CD14-positive monocyte (primary cell): ENCODE measurements around the gene WT1. TPM values are rescaled to one million over a fixed set of nuclear protein-coding genes. Genes with fewer than 3 reads are reported as not detected.

ENCODE experiments used
- DNase-seq, 3 donors: peaks; one replicate each; pipeline ENCODE4 v3.0.0-alpha.2; 2011 to 2022
- H2AFZ ChIP-seq: 2 replicates; pipeline ENCODE4 v1.6.0; 2012; ENCODE audit warnings: mild to moderate bottlenecking, low read depth, low read length, inconsistent platforms; ENCODE audit not compliant: insufficient read depth, poor library complexity, severe bottlenecking
- H3K27ac ChIP-seq, 2 donors: 1 replicate in 1 of 2; 2 replicates in 1 of 2; pipeline ENCODE4 v1.5.1; 2012 to 2013; ENCODE audit warnings: low read length in 2 of 2, control low read depth in 1 of 2, inconsistent platforms in 1 of 2, low read depth in 1 of 2, mild to moderate bottlenecking in 1 of 2
- H3K27me3 ChIP-seq, 2 donors: one replicate each; pipeline versions ENCODE4 v1.6.0 to v1.6.1; 2011 to 2013; ENCODE audit warnings: low read length in 2 of 2; ENCODE audit not compliant: control insufficient read depth in 2 of 2, insufficient read depth in 2 of 2
- H3K36me3 ChIP-seq, 2 donors: replicated peaks in 1 of 2; 1 replicate in 1 of 2; 2 replicates in 1 of 2; pipeline versions ENCODE4 v1.5.1 to v1.6.1; 2012 to 2013; ENCODE audit warnings: low read length in 2 of 2, control low read depth in 1 of 2, inconsistent platforms in 1 of 2, mild to moderate bottlenecking in 1 of 2; ENCODE audit not compliant: insufficient read depth in 2 of 2, control insufficient read depth in 1 of 2
- H3K4me1 ChIP-seq, 2 donors: 1 replicate in 1 of 2; 2 replicates in 1 of 2; pipeline versions ENCODE4 v1.5.1 to v1.6.1; 2012 to 2013; ENCODE audit warnings: low read length in 2 of 2, control low read depth in 1 of 2, inconsistent platforms in 1 of 2, mild to moderate bottlenecking in 1 of 2, moderate library complexity in 1 of 2; ENCODE audit not compliant: insufficient read depth in 2 of 2, control insufficient read depth in 1 of 2
- H3K4me2 ChIP-seq: replicated peaks from 2 replicates; pipeline ENCODE3; 2012; ENCODE audit warnings: low read length, moderate library complexity, mild to moderate bottlenecking; ENCODE audit not compliant: poor library complexity, severe bottlenecking; ENCODE audit errors: extremely low read depth
- H3K4me3 ChIP-seq, 3 experiments: fragments of 200-600 bp in 1 of 3; sonication (generic) in 1 of 3; replicated peaks in 1 of 3; 1 replicate in 2 of 3; 2 replicates in 1 of 3; pipeline ENCODE4 v1.5.1; 2011 to 2013; ENCODE audit warnings: low read length in 3 of 3, mild to moderate bottlenecking in 3 of 3, control low read depth in 2 of 3, low read depth in 2 of 3, inconsistent platforms in 1 of 3, moderate library complexity in 1 of 3
- H3K79me2 ChIP-seq: 2 replicates; pipeline ENCODE4 v1.6.0; 2012; ENCODE audit warnings: mild to moderate bottlenecking, control low read depth, inconsistent platforms, low read length, moderate library complexity; ENCODE audit not compliant: insufficient read depth
- H3K9ac ChIP-seq: 2 replicates; pipeline ENCODE4 v1.6.0; 2017; ENCODE audit warnings: low read length, mild to moderate bottlenecking; ENCODE audit not compliant: insufficient read depth, poor library complexity, severe bottlenecking
- H3K9me3 ChIP-seq, 2 donors: replicated peaks in 1 of 2; 1 replicate in 1 of 2; 2 replicates in 1 of 2; pipeline versions ENCODE4 v1.5.1 to v1.6.1; 2012 to 2013; ENCODE audit warnings: low read length in 2 of 2, control low read depth in 1 of 2; ENCODE audit not compliant: control insufficient read depth in 1 of 2, insufficient read depth in 1 of 2
- H4K20me1 ChIP-seq: 2 replicates; pipeline ENCODE4 v1.6.0; 2012; ENCODE audit warnings: mild to moderate bottlenecking, low read length, control low read depth, moderate library complexity; ENCODE audit not compliant: insufficient read depth
- H3K27ac Mint-ChIP-seq, 7 donors: one replicate each; pipeline ENCODE4 v1.8.0; 2020; ENCODE audit warnings: mild to moderate bottlenecking in 7 of 7, mixed read lengths in 7 of 7, moderate library complexity in 6 of 7, inconsistent platforms in 2 of 7
- H3K27me3 Mint-ChIP-seq, 3 donors: one replicate each; pipeline ENCODE4 v1.8.0; 2021 to 2022; ENCODE audit warnings: low read depth in 3 of 3, mild to moderate bottlenecking in 3 of 3, mixed read lengths in 3 of 3, moderate library complexity in 3 of 3, inconsistent platforms in 1 of 3
- H3K36me3 Mint-ChIP-seq, 2 donors: one replicate each; pipeline ENCODE4 v1.8.0; 2020; ENCODE audit warnings: mixed read lengths in 2 of 2, inconsistent platforms in 1 of 2, mild to moderate bottlenecking in 1 of 2
- H3K4me1 Mint-ChIP-seq: one replicate; pipeline ENCODE4 v1.8.0; 2020; ENCODE audit warnings: mild to moderate bottlenecking, mixed read lengths
- H3K4me3 Mint-ChIP-seq, 2 donors: one replicate each; pipeline ENCODE4 v1.8.0; 2020; ENCODE audit warnings: mild to moderate bottlenecking in 2 of 2, mixed read lengths in 2 of 2, moderate library complexity in 1 of 2
- H3K9me3 Mint-ChIP-seq, 7 donors: one replicate each; pipeline ENCODE4 v1.8.0; 2020 to 2022; ENCODE audit warnings: mixed read lengths in 7 of 7, mild to moderate bottlenecking in 6 of 7, moderate library complexity in 6 of 7, inconsistent platforms in 2 of 7
- WGBS: methylation state at CpG from one replicate; pipeline ENCODE4 v1.1.5; 2013; ENCODE audit warnings: missing lambda C conversion rate; ENCODE audit not compliant: insufficient coverage; 5-methylcytosine and 5-hydroxymethylcytosine counted together
- intact Hi-C, 2 donors: fragments of 100-400 bp; cut with micrococcal nuclease; formaldehyde crosslinking; loops; one replicate each; pipeline versions ENCODE4 v1.15.0 to v1.15.1; 2023
- polyA plus RNA-seq, 3 donors: library from polyadenylated mRNA; depleted of rRNA in 1 of 3; unstranded in 2 of 3; stranded (reverse) in 1 of 3; fragments of 300-500 nt in 2 of 3; fragments of >200 nt in 1 of 3; fragmentation: Illumina TruSeq in 2 of 3; gene quantifications; 1 replicate in 2 of 3; 2 replicates in 1 of 3; pipeline ENCODE4 v1.2.3, GENCODE V29; 2012 to 2021
- TF ChIP-seq, protein P1 (sequence below): fragments of 200-600 bp; IDR thresholded peaks from one replicate; pipeline ENCODE4 v1.8.0; 2022; ENCODE audit warnings: antibody characterized with exemption, mild to moderate bottlenecking

WT1 gene
- polyA plus RNA-seq, 3 donors = not detected

DNA sequence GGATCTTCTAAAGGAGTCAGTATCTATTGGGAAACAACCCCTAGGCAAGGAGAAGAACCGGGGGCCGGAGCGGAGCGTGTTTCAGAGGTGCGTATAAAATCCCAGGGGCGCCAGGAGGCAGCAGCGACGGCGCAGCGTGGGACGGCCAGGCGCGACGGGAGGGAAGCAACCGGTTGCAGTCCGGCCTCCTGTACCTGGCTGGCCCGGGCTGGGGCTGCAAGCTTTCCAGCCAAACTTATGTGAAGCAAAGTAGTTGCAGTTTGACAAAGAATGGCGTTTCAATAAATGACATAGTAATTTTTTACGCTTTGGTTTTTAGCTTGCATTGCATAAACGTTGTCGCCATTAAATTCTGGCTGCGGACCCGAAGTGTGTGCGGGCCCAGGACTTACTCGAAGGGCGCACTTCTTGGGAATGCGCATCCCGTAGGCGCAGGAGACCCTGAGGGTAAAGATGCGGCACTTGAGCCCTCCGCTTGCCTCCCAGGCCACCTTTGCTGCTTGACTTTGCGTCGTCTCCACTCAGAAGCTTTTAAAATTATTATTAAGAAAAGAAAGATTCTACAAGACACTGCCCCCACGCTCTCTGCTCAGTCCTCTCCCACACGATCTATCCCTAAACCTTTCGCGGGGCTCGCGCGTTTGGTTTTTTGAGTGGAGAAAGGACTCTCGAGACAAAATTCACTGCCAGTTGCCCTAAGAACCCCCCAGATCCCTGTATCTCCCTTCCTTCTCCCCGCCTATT is 1.6 kb upstream of the WT1 start:
- Histone ChIP-seq H3K9me3 (peaks cover 0 to 62% of the 10 kb centered on the region in 2 donors), H3K9ac (no peak overlapping the region), H3K36me3 (no peaks in the 10 kb centered on the region), H3K27me3 (peaks cover 90 to 97% of the 10 kb centered on the region in 2 donors), H3K4me1 (peaks cover 34 to 50% of the 10 kb centered on the region in 2 donors), H3K27ac (no peak overlapping the region), H4K20me1 (no peaks in the 10 kb centered on the region), H3K79me2 (no peaks in the 10 kb centered on the region), H3K4me3 (peak overlapping the region in 1 of 3 experiments; percentile 54), H3K4me2 (peak overlapping the region; percentile 53), H2AFZ (no peak overlapping the region)
- Mint-ChIP-seq H3K9me3 (peaks cover 0 to 38% (median 10%) of the 10 kb centered on the region in 7 donors), H3K36me3 (peaks cover 0 to 7% of the 10 kb centered on the region in 2 donors), H3K27me3 (peaks cover 91 to 99% (median 95%) of the 10 kb centered on the region in 3 donors), H3K4me3 (peak overlapping the region in 1 of 2 donors; percentile 87), H3K27ac (no peak overlapping the region), H3K4me1 (peaks cover 58% of the 10 kb centered on the region)
- 8% methylated on average over 30 of the region's 42 CpGs for WGBS
- TF ChIP-seq, protein P1, sequence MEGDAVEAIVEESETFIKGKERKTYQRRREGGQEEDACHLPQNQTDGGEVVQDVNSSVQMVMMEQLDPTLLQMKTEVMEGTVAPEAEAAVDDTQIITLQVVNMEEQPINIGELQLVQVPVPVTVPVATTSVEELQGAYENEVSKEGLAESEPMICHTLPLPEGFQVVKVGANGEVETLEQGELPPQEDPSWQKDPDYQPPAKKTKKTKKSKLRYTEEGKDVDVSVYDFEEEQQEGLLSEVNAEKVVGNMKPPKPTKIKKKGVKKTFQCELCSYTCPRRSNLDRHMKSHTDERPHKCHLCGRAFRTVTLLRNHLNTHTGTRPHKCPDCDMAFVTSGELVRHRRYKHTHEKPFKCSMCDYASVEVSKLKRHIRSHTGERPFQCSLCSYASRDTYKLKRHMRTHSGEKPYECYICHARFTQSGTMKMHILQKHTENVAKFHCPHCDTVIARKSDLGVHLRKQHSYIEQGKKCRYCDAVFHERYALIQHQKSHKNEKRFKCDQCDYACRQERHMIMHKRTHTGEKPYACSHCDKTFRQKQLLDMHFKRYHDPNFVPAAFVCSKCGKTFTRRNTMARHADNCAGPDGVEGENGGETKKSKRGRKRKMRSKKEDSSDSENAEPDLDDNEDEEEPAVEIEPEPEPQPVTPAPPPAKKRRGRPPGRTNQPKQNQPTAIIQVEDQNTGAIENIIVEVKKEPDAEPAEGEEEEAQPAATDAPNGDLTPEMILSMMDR = no peak
- intact Hi-C loops = no loop called here
- DNase-seq = no peak

DNA sequence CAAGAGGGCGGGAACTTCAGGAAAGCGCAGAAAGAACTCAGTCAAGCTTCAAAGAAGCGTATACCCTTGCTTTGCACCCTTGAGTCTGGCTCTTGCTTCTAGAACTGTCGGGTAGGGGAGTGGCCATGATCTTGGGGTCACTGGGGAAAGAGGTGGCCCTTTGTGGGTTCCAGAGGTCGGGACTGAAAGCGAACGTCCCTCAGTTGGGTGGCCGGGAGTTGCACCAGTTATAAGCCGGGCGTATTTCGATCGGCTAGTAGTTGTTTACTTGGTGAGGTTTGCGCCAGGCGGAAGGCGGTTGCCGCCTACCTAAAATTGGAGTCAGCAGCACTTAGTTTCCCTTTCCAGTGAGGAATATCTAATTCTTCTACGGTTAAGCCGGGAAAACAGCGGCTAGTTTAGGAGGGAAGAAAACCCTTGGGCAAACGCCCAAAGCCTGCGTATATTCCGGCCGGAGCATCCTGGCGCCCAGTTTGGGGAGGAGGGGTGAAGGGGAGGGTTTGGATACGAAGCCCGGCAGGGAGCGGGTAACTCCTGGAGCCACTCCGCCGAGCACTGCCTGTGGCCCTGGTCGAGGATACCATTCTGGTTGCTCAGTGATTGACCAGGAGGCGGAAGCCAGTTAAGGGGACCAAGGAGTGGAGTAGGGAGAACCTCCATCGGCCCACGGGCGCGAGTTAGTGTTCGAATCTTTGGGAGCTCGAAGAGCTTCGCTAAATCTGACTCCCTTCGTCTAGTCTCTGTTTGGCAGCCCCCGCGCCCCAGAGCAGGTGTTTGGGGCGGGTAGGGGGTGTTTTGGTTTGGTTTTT is 807 bp upstream of the WT1 start:
- peak overlapping the region; percentile 52 to 87 for H3K4me3 Mint-ChIP-seq
- WGBS = 5% methylated on average over 39 of the region's 42 CpGs
- DNase-seq = no peak
- no peaks in the 10 kb centered on the region for H3K36me3 ChIP-seq
- no peak overlapping the region for H3K9ac ChIP-seq
- no peak overlapping the region for H2AFZ ChIP-seq
- no peaks in the 10 kb centered on the region for H4K20me1 ChIP-seq
- H3K27ac Mint-ChIP-seq = no peak overlapping the region
- peak overlapping the region in 1 of 3 experiments; percentile 54 for H3K4me3 ChIP-seq
- peak overlapping the region; percentile 53 for H3K4me2 ChIP-seq
- intact Hi-C loops = no loop called here
- H3K36me3 Mint-ChIP-seq = peaks cover 3 to 9% of the 10 kb centered on the region in 2 donors
- H3K4me1 Mint-ChIP-seq = peaks cover 58% of the 10 kb centered on the region
- peaks cover 90 to 99% (median 95%) of the 10 kb centered on the region in 3 donors for H3K27me3 Mint-ChIP-seq
- H3K79me2 ChIP-seq = no peaks in the 10 kb centered on the region
- H3K9me3 ChIP-seq = peaks cover 0 to 62% of the 10 kb centered on the region in 2 donors
- peaks cover 0 to 36% (median 12%) of the 10 kb centered on the region in 7 donors for H3K9me3 Mint-ChIP-seq
- TF ChIP-seq, protein P1 = no peak
- peaks cover 87 to 97% of the 10 kb centered on the region in 2 donors for H3K27me3 ChIP-seq
- H3K27ac ChIP-seq = no peak overlapping the region
- peaks cover 34 to 50% of the 10 kb centered on the region in 2 donors for H3K4me1 ChIP-seq
